A549 (cell line): ENCODE data around the gene EMID1.

Experiments
- CTCF ChIP-seq: fragments of >200 bp; sonication (Bioruptor Twin); formaldehyde crosslinking; IDR thresholded peaks from 3 replicates; pipeline ENCODE4 v1.5.1; 2016
- EP300 ChIP-seq, 2 experiments: fragments of >200 bp; sonication (Bioruptor Twin); formaldehyde crosslinking; IDR thresholded peaks; 2 replicates in 1 of 2; 3 replicates in 1 of 2; pipeline ENCODE4 v1.6.1; 2016 to 2017

GRCh38 chr22:29199702-29200400 lies 5.8 kb upstream of the EMID1 start:
- no peak for TF ChIP-seq CTCF
- TF ChIP-seq EP300 (IDR thresholded peaks at IDR 0.05) = no peak
